Endothelial cell of umbilical vein (primary cell): ENCODE results near the gene KIAA1671. TPM values are rescaled to one million over a fixed set of nuclear protein-coding genes. Genes with fewer than 3 reads are reported as not detected.

Experiments used
- BruUV-seq: library from RNA; stranded (reverse); fragments of 400-500 nt; replicated peaks from 2 replicates; lab custom pipeline; 2021; lab: Mats Ljungman, UMichigan
- CTCF ChIA-PET: fragments of 300-600, 350-600 bp; sonication (Branson Sonifier 250); formaldehyde crosslinking; loops from one replicate; lab custom pipeline; 2021; ENCODE audit warnings: antibody characterized with exemption, inconsistent platforms; lab: Charles Lee
- POLR2A ChIA-PET: fragments of 300-600, 350-600 bp; sonication (Branson Sonifier 250); formaldehyde crosslinking; loops from one replicate; lab custom pipeline; 2021; ENCODE audit warnings: antibody characterized with exemption, inconsistent platforms; lab: Charles Lee
- DNase-seq: peaks from one replicate; pipeline ENCODE4 v3.0.0-alpha.2; 2011; ENCODE audit warnings: low read depth, low spot score
- FAIRE-seq: peaks from 2 replicates; lab custom pipeline; 2011; peaks lifted over from hg19 to GRCh38; lab: Jason Lieb, UNC
- H2AFZ ChIP-seq: 2 replicates; pipeline ENCODE4 v1.6.0; 2012; ENCODE audit warnings: low read depth, low read length, control low read depth, inconsistent platforms
- H3K27ac ChIP-seq: 2 replicates; pipeline ENCODE4 v1.5.1; 2011; ENCODE audit warnings: low read depth, mild to moderate bottlenecking, control low read depth, low read length, moderate library complexity; ENCODE audit not compliant: insufficient read depth
- H3K27me3 ChIP-seq, 2 experiments: 2 replicates each; pipeline versions ENCODE4 v1.6.0 to v1.6.1; 2011; ENCODE audit warnings: low read length in 2 of 2, mixed read lengths in 1 of 2; ENCODE audit not compliant: control insufficient read depth in 2 of 2, insufficient read depth in 2 of 2
- H3K36me3 ChIP-seq, 2 experiments: 2 replicates in 1 of 2; 3 replicates in 1 of 2; pipeline ENCODE4 v1.5.1; 2011; ENCODE audit warnings: low read length in 2 of 2, mild to moderate bottlenecking in 1 of 2, moderate library complexity in 1 of 2; ENCODE audit not compliant: control insufficient read depth in 2 of 2, insufficient read depth in 2 of 2; ENCODE audit errors: extremely low read depth in 1 of 2
- H3K4me1 ChIP-seq: 3 replicates; pipeline ENCODE4 v1.5.1; 2011; ENCODE audit warnings: mild to moderate bottlenecking, low read length; ENCODE audit not compliant: control insufficient read depth, insufficient read depth; ENCODE audit errors: extremely low read depth
- H3K4me2 ChIP-seq: 2 replicates; pipeline ENCODE4 v1.6.1; 2011; ENCODE audit warnings: low read length, control low read depth, mixed read lengths; ENCODE audit not compliant: insufficient read depth
- H3K4me3 ChIP-seq, 3 experiments: fragments of 200-600 bp in 1 of 3; sonication (generic), shearing (Covaris generic) in 1 of 3; replicated peaks in 1 of 3; 2 replicates each; pipeline ENCODE4 v1.5.1; 2011 to 2016; ENCODE audit warnings: control low read depth in 3 of 3, low read length in 3 of 3, mild to moderate bottlenecking in 2 of 3, inconsistent platforms in 1 of 3, low read depth in 1 of 3, moderate library complexity in 1 of 3; ENCODE audit not compliant: insufficient read depth in 1 of 3
- H3K79me2 ChIP-seq: 2 replicates; pipeline ENCODE4 v1.6.0; 2012; ENCODE audit warnings: low read length, inconsistent platforms; ENCODE audit not compliant: control insufficient read depth, insufficient read depth
- H3K9ac ChIP-seq: replicated peaks from 2 replicates; pipeline ENCODE3; 2011; ENCODE audit warnings: low read length, control low read depth; ENCODE audit not compliant: insufficient read depth; ENCODE audit errors: extremely low read depth
- H3K9me1 ChIP-seq: replicated peaks from 3 replicates; pipeline ENCODE4 v1.6.0; 2011; ENCODE audit warnings: mild to moderate bottlenecking, low read length; ENCODE audit not compliant: control insufficient read depth, insufficient read depth; ENCODE audit errors: extremely low read depth
- H3K9me3 ChIP-seq: replicated peaks from 2 replicates; pipeline ENCODE4 v1.5.1; 2012; ENCODE audit warnings: low read length, inconsistent platforms; ENCODE audit not compliant: control insufficient read depth, insufficient read depth
- H4K20me1 ChIP-seq: replicated peaks from 2 replicates; pipeline ENCODE3; 2011; ENCODE audit warnings: mild to moderate bottlenecking, low read length; ENCODE audit not compliant: control insufficient read depth, insufficient read depth; ENCODE audit errors: extremely low read depth
- CTCF ChIP-seq, 2 donors: IDR thresholded peaks; 1 replicate in 1 of 2; 2 replicates in 1 of 2; pipeline ENCODE4 v1.5.1; 2011; ENCODE audit warnings: low read length in 2 of 2, mild to moderate bottlenecking in 2 of 2, moderate library complexity in 2 of 2, control low read depth in 1 of 2, inconsistent platforms in 1 of 2, low read depth in 1 of 2; ENCODE audit not compliant: insufficient read depth in 1 of 2; ENCODE audit errors: extremely low read depth in 1 of 2
- EZH2 ChIP-seq: IDR thresholded peaks from 2 replicates; pipeline ENCODE4 v1.6.1; 2012; ENCODE audit warnings: borderline replicate concordance, low read depth, mild to moderate bottlenecking, moderate library complexity, low read length, inconsistent platforms; ENCODE audit not compliant: severe bottlenecking
- FOS ChIP-seq: IDR thresholded peaks from 2 replicates; pipeline ENCODE4 v1.6.1; 2011; ENCODE audit warnings: mild to moderate bottlenecking, low read length, moderate library complexity, borderline replicate concordance; ENCODE audit not compliant: insufficient read depth
- GATA2 ChIP-seq: IDR thresholded peaks from 2 replicates; pipeline ENCODE4 v1.7.0; 2011; ENCODE audit warnings: low read depth, mild to moderate bottlenecking, moderate library complexity, mixed read lengths, low read length; ENCODE audit not compliant: insufficient read length, insufficient read depth
- JUN ChIP-seq: IDR thresholded peaks from 2 replicates; pipeline ENCODE4 v1.6.1; 2011; ENCODE audit warnings: borderline replicate concordance, low read depth; ENCODE audit not compliant: insufficient read length, insufficient read depth
- MAX ChIP-seq: IDR thresholded peaks from 2 replicates; pipeline ENCODE4 v1.6.1; 2011; ENCODE audit not compliant: insufficient read depth, insufficient read length
- MYC ChIP-seq: IDR thresholded peaks from one replicate; pipeline ENCODE4 v1.6.1; 2011; ENCODE audit warnings: mild to moderate bottlenecking, low read depth, low read length
- POLR2A ChIP-seq: IDR thresholded peaks from 2 replicates; pipeline ENCODE4 v1.6.1; 2012; ENCODE audit warnings: low read depth, mild to moderate bottlenecking, control low read depth, low read length
- POLR2AphosphoS5 ChIP-seq: IDR thresholded peaks from 2 replicates; pipeline ENCODE4 v1.6.1; 2012; ENCODE audit warnings: low read depth, mild to moderate bottlenecking, control low read depth, low read length, moderate library complexity; ENCODE audit not compliant: insufficient read depth
- dilution Hi-C: fragments of 300-500 bp; cut with MboI; formaldehyde crosslinking; loops from one replicate; pipeline ENCODE4 v1.15.0; 2019; ENCODE audit warnings: low sequenced_read_pairs; ENCODE audit not compliant: extremely low pct_ligation_motif_present
- intact Hi-C: fragments of 100-400 bp; cut with micrococcal nuclease; formaldehyde crosslinking; loops from one replicate; pipeline ENCODE4 v1.10.0; 2022
- polyA plus RNA-seq, 4 experiments: library from polyadenylated mRNA; depleted of rRNA in 3 of 4; stranded (reverse) in 3 of 4; unstranded in 1 of 4; fragments of >200 nt; gene quantifications; 2 replicates each; pipeline versions ENCODE4 v1.2.1 to v1.2.3, GENCODE V29; 2011 to 2012; ENCODE audit warnings: missing spikeins in 1 of 4
- total RNA-seq: library from RNA; stranded (reverse); gene quantifications from 2 replicates; pipeline ENCODE4 v1.2.3, GENCODE V29; 2021

KIAA1671 gene
- total and polyA plus RNA-seq, 2 donors (not counting 3 experiments of a cell fraction or from before 2014, with no cell fraction given) = 23.1 to 85.1 TPM

DNA sequence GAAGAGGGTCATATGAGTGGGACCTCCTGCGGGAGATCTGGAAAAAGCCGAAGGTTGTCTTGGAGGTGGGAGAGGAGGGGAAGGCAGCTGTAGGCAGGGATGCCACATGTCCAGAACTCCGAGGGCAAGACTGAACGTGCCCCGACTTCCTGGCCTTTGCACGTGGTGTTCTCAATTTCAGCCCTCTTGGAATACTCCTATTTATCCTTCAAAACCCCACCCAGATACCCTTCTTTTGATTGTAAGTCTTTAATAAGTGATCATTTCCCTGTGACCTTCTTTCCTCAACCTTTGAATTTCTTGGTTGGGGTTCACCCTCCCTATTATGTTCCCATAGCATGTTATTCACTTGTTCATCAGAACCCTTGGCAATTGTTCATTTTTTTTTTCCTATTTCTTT lies 151.9 kb downstream of the KIAA1671 start:
- CTCF ChIA-PET = no interaction called here
- no peak overlapping the region for H3K4me2 ChIP-seq
- H3K4me3 ChIP-seq = no peak overlapping the region
- no peak for TF ChIP-seq POLR2A
- no peak for TF ChIP-seq CTCF (IDR thresholded peaks at IDR 0.05; ENCODE audit: extremely low read depth in 1 of 2, insufficient read depth in 1 of 2, low read depth in 1 of 2, low read length in 2 of 2)
- no peak for TF ChIP-seq POLR2AphosphoS5
- TF ChIP-seq MAX = no peak
- TF ChIP-seq JUN = no peak
- TF ChIP-seq FOS = no peak
- TF ChIP-seq GATA2 = no peak
- TF ChIP-seq EZH2 = no peak
- no peak for TF ChIP-seq MYC
- no peak overlapping the region for H3K27ac ChIP-seq
- no peaks in the 10 kb centered on the region for H4K20me1 ChIP-seq
- FAIRE-seq (no peak), DNase-seq (no peak)
- no peaks in the 10 kb centered on the region for H3K4me1 ChIP-seq
- intact Hi-C loops (no loop called here), dilution Hi-C loops (no loop called here)
- H3K9ac ChIP-seq = no peak overlapping the region
- no peaks in the 10 kb centered on the region for H3K36me3 ChIP-seq
- H3K27me3 ChIP-seq = no peaks in the 10 kb centered on the region
- no peaks in the 10 kb centered on the region for H3K79me2 ChIP-seq
- no peaks in the 10 kb centered on the region for H3K9me3 ChIP-seq
- no TSS peak for BruUV-seq
- POLR2A ChIA-PET = no interaction called here
- no peaks in the 10 kb centered on the region for H3K9me1 ChIP-seq
- no peak overlapping the region for H2AFZ ChIP-seq
